Endothelial cell of hepatic sinusoid (primary cell): Measurements from ENCODE around the gene SGCE.

Source experiments
- in situ Hi-C: cut with HindIII; loops from 2 replicates; pipeline ENCODE4 v1.10.0; 2017; ENCODE audit warnings: low sequenced_read_pairs

The SGCE gene

GRCh38 chr7:94575646-94576045 lies 80.3 kb downstream of the SGCE start:
- in situ Hi-C loops: no loop called here

GRCh38 chr7:94571816-94572215 lies 84.1 kb downstream of the SGCE start:
- in situ Hi-C loops: no loop called here

- in situ Hi-C loops: no loop called here
Observed at GRCh38 chr7:94567396-94567795, 88.5 kb downstream of the SGCE start.

GRCh38 chr7:94565247-94565894 lies 90.6 kb downstream of the SGCE start:
- in situ Hi-C loops: no loop called here

- in situ Hi-C loops: no loop called here
Observed at GRCh38 chr7:94562525-94562924, 93.4 kb downstream of the SGCE start.

- in situ Hi-C loops: no loop called here
Observed at GRCh38 chr7:94561841-94562514, 94.0 kb downstream of the SGCE start.

GRCh38 chr7:94559972-94560371 lies 96.0 kb downstream of the SGCE start:
- in situ Hi-C loops: loop anchor here (5.0 kb wide), 1 partner anchor 67 kb away; no protein-coding TSS in a partner anchor

- in situ Hi-C loops: loop anchor here (5.0 kb wide), 1 partner anchor 70 kb away; no protein-coding TSS in a partner anchor
Observed at GRCh38 chr7:94557215-94557614, 98.7 kb downstream of the SGCE start.

- in situ Hi-C loops: loop anchor here (5.0 kb wide), 1 partner anchor 71 kb away; no protein-coding TSS in a partner anchor
Observed at GRCh38 chr7:94556028-94556427, 99.9 kb downstream of the SGCE start.

GRCh38 chr7:94547126-94547525 lies 108.8 kb downstream of the SGCE start:
- in situ Hi-C loops: no loop called here

- in situ Hi-C loops: no loop called here
Observed at GRCh38 chr7:94540428-94540827, 115.5 kb downstream of the SGCE start.
